A549 (cell line): ENCODE results near the gene AK3.

Experiments used
- BHLHE40 ChIP-seq: IDR thresholded peaks from 2 replicates; pipeline ENCODE4 v1.6.1; 2012; ENCODE audit warnings: low read depth, low read length, inconsistent platforms
- CHD2 ChIP-seq: fragments of 150-350 bp; IDR thresholded peaks from 2 replicates; pipeline ENCODE4 v1.6.1; 2014; ENCODE audit warnings: low read length; ENCODE audit not compliant: partially characterized antibody
- CTCF ChIP-seq: fragments of >200 bp; sonication (Bioruptor Twin); formaldehyde crosslinking; IDR thresholded peaks from 3 replicates; pipeline ENCODE4 v1.5.1; 2016
- EHMT2 ChIP-seq: fragments of 200-600 bp; sonication (generic); IDR thresholded peaks from 2 replicates; pipeline ENCODE4 v1.6.1; 2016; ENCODE audit warnings: antibody characterized with exemption, low read depth, mild to moderate bottlenecking, moderate library complexity
- EP300 ChIP-seq, 2 experiments: fragments of >200 bp; sonication (Bioruptor Twin); formaldehyde crosslinking; IDR thresholded peaks; 2 replicates in 1 of 2; 3 replicates in 1 of 2; pipeline ENCODE4 v1.6.1; 2016 to 2017
- FOSL2 ChIP-seq, 2 experiments: fragments of 450-650 bp in 1 of 2; fragments of >200 bp in 1 of 2; sonication (Bioruptor Twin) in 1 of 2; formaldehyde crosslinking; IDR thresholded peaks; 2 replicates each; pipeline versions ENCODE4 v1.5.0 to v1.6.1; 2016 to 2020; ENCODE audit warnings: mild to moderate bottlenecking in 1 of 2, moderate library complexity in 1 of 2
- MAZ ChIP-seq: fragments of 150-350 bp; IDR thresholded peaks from 2 replicates; pipeline ENCODE4 v1.6.1; 2014; ENCODE audit warnings: antibody characterized with exemption, low read depth, low read length, borderline replicate concordance
- POLR2A ChIP-seq: IDR thresholded peaks from 2 replicates; pipeline ENCODE4 v1.6.1; 2012; ENCODE audit warnings: mild to moderate bottlenecking, low read length
- RFX5 ChIP-seq: fragments of 450-650 bp; IDR thresholded peaks from 2 replicates; pipeline ENCODE4 v1.7.1; 2014; ENCODE audit warnings: antibody characterized with exemption, mild to moderate bottlenecking, moderate library complexity
- TP53 ChIP-seq: fragments of 250-450 bp; sonication (Bioruptor Pico); IDR thresholded peaks from 2 replicates; pipeline ENCODE4 v1.5.0; 2021; ENCODE audit warnings: mild to moderate bottlenecking, moderate library complexity
- ZSCAN20 ChIP-seq: fragments of 250-450 bp; sonication (Bioruptor Pico); IDR thresholded peaks from 2 replicates; pipeline ENCODE4 v1.8.0; 2022; ENCODE audit warnings: mild to moderate bottlenecking, moderate library complexity
- TF ChIP-seq, protein P1 (sequence below): IDR thresholded peaks from 2 replicates; pipeline ENCODE4 v1.6.1; 2012
- TF ChIP-seq, protein P2 (sequence below): fragments of >200 bp; sonication (Bioruptor Twin); formaldehyde crosslinking; IDR thresholded peaks from 2 replicates; pipeline ENCODE4 v1.6.1; 2016

GRCh38 chr9:4787876-4788275 lies 46.9 kb upstream of the AK3 start:
- no peak for TF ChIP-seq TP53 (CRISPR knock-in tag)
- TF ChIP-seq POLR2A, result no peak
- no peak for TF ChIP-seq CHD2
- no peak for TF ChIP-seq CTCF
- no peak for TF ChIP-seq EHMT2
- TF ChIP-seq BHLHE40, result no peak
- no peak for TF ChIP-seq RFX5
- TF ChIP-seq, protein P1, sequence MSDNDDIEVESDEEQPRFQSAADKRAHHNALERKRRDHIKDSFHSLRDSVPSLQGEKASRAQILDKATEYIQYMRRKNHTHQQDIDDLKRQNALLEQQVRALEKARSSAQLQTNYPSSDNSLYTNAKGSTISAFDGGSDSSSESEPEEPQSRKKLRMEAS, result no peak
- no peak for TF ChIP-seq ZSCAN20 (CRISPR knock-in tag)
- no peak for TF ChIP-seq EP300 (IDR thresholded peaks at IDR 0.05)
- TF ChIP-seq MAZ, result no peak
- TF ChIP-seq, protein P2, sequence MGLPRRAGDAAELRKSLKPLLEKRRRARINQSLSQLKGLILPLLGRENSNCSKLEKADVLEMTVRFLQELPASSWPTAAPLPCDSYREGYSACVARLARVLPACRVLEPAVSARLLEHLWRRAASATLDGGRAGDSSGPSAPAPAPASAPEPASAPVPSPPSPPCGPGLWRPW, result no peak
- TF ChIP-seq FOSL2 (IDR thresholded peaks at IDR 0.05), result no peak
- TF ChIP-seq FOSL2 (CRISPR knock-in tag; IDR thresholded peaks at IDR 0.05), result no peak
